OCI-LY1 (cell line): Measurements from ENCODE around the gene ENTPD7.

ENCODE experiments used
- EZH2 ChIP-seq: fragments of 200-600 bp; sonication (generic), shearing (Covaris generic); IDR thresholded peaks from 2 replicates; pipeline ENCODE4 v1.8.0; 2017; ENCODE audit warnings: borderline replicate concordance, mixed run types, mild to moderate bottlenecking, antibody characterized with exemption, low read length, moderate library complexity, mixed read lengths
- TF ChIP-seq, protein P1 (sequence below): fragments of 200-600 bp; sonication (generic), shearing (Covaris generic); IDR thresholded peaks from 2 replicates; pipeline ENCODE4 v1.5.1; 2017; ENCODE audit warnings: mild to moderate bottlenecking, antibody characterized with exemption, low read length, moderate library complexity, mixed read lengths

DNA sequence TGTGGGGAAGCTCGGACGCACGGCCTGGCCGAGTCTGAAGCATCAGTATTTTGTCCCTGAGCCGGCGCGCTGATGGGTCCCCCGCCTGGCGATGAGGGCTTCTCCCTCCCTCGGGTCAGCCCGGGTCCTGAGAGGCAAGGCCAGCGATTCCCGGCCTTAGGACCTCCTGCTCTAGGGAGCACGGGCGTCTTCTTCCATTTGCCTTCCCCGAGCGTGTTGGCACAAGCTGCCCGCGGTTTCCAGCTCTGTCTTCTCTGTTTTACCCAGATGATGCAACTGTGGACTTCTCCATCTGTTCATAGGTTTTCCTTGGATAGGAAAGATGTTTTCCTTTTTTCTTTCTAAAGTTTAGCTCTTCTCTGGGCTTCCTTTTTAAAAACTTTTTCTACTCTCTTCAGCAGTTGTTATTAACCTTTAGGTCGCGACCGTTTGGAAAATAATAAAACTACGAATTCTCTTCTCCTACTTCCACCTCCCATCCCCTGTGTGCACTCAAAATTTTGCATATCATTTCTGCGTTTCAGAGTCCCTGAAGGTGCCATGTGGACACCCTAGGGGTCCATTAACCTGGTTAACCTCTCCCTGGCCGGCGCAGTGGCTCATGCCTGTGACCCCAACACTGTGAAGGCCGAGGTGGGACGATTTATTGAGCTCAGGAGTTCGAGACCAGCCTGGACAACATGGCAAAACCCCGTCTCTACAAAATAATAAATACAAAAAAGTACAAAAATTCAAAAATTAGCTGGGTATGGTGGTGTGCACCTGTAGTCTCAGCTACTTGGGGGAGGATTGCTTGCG lies 37.7 kb upstream of the ENTPD7 start:
- TF ChIP-seq, protein P1, sequence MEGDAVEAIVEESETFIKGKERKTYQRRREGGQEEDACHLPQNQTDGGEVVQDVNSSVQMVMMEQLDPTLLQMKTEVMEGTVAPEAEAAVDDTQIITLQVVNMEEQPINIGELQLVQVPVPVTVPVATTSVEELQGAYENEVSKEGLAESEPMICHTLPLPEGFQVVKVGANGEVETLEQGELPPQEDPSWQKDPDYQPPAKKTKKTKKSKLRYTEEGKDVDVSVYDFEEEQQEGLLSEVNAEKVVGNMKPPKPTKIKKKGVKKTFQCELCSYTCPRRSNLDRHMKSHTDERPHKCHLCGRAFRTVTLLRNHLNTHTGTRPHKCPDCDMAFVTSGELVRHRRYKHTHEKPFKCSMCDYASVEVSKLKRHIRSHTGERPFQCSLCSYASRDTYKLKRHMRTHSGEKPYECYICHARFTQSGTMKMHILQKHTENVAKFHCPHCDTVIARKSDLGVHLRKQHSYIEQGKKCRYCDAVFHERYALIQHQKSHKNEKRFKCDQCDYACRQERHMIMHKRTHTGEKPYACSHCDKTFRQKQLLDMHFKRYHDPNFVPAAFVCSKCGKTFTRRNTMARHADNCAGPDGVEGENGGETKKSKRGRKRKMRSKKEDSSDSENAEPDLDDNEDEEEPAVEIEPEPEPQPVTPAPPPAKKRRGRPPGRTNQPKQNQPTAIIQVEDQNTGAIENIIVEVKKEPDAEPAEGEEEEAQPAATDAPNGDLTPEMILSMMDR = no peak
- TF ChIP-seq EZH2 = no peak
